Measurements from ENCODE around the gene CDH13.

DNA sequence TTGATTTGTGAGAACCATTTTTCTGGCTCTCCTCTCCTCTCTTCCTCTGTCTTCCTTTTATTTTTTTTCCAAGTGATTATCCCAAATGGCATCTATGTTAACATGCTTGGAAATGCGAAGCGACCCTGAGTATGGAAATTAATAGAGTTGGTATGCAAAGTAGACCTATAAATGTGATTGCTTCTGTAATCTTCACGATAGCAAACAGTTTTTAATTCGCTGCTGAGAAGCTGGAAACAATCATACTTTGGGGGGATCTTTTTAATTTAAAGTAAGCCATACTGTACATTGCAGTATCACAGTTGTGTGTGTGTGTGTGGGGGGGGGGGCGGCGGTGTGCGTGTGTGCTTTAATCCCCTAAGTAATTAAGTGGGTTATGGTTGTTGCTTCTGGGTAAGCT is 233.3 kb downstream of the CDH13 start:
- no peak for TF ChIP-seq POLR2A (IDR thresholded peaks at IDR 0.05; ENCODE audit: low read length)
- TF ChIP-seq, protein P1, sequence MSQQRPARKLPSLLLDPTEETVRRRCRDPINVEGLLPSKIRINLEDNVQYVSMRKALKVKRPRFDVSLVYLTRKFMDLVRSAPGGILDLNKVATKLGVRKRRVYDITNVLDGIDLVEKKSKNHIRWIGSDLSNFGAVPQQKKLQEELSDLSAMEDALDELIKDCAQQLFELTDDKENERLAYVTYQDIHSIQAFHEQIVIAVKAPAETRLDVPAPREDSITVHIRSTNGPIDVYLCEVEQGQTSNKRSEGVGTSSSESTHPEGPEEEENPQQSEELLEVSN (IDR thresholded peaks at IDR 0.05; ENCODE audit: borderline replicate concordance, low read depth) = no peak
- no peak for TF ChIP-seq CHD2 (IDR thresholded peaks at IDR 0.05; ENCODE audit: low read length, partially characterized antibody)
